WTC11 (cell line): ENCODE measurements around the gene WDR45.

Source experiments
- CREM ChIP-seq: sonication (generic); formaldehyde crosslinking; IDR thresholded peaks from 2 replicates; pipeline ENCODE4 v1.8.1; 2022; ENCODE audit warnings: mild to moderate bottlenecking, missing genetic modification reagents, moderate library complexity
- FOXJ3 ChIP-seq: sonication (generic); formaldehyde crosslinking; IDR thresholded peaks from 2 replicates; pipeline ENCODE4 v1.9.0; 2021; ENCODE audit warnings: missing genetic modification reagents, mild to moderate bottlenecking, borderline replicate concordance
- SP1 ChIP-seq: sonication (generic); formaldehyde crosslinking; conservative IDR thresholded peaks from 2 replicates; pipeline ENCODE4 v1.8.1; 2022; ENCODE audit warnings: missing genetic modification reagents
- TEAD1 ChIP-seq: sonication (generic); formaldehyde crosslinking; IDR thresholded peaks from 2 replicates; pipeline ENCODE4 v1.8.0; 2022; ENCODE audit warnings: mild to moderate bottlenecking, missing genetic modification reagents
- TF ChIP-seq, protein P1 (sequence below): sonication (generic); formaldehyde crosslinking; IDR thresholded peaks from 2 replicates; pipeline ENCODE4 v1.8.0; 2022; ENCODE audit warnings: mild to moderate bottlenecking, missing genetic modification reagents
- TF ChIP-seq, protein P2 (sequence below): sonication (generic); formaldehyde crosslinking; IDR thresholded peaks from 2 replicates; pipeline ENCODE4 v1.8.1; 2022; ENCODE audit warnings: mild to moderate bottlenecking, missing genetic modification reagents, moderate library complexity, borderline replicate concordance
- TF ChIP-seq, protein P3 (sequence below): sonication (generic); formaldehyde crosslinking; IDR thresholded peaks from 2 replicates; pipeline ENCODE4 v1.8.1; 2023; ENCODE audit warnings: mild to moderate bottlenecking, missing genetic modification reagents, moderate library complexity
- TF ChIP-seq, protein P4 (sequence below): fragments of 200-600 bp; IDR thresholded peaks from 2 replicates; pipeline ENCODE4 v1.8.0; 2022; ENCODE audit warnings: antibody characterized with exemption
- TF ChIP-seq, protein P5 (sequence below): sonication (generic); formaldehyde crosslinking; IDR thresholded peaks from 2 replicates; pipeline ENCODE4 v1.8.0; 2022; ENCODE audit warnings: mild to moderate bottlenecking, missing genetic modification reagents

DNA sequence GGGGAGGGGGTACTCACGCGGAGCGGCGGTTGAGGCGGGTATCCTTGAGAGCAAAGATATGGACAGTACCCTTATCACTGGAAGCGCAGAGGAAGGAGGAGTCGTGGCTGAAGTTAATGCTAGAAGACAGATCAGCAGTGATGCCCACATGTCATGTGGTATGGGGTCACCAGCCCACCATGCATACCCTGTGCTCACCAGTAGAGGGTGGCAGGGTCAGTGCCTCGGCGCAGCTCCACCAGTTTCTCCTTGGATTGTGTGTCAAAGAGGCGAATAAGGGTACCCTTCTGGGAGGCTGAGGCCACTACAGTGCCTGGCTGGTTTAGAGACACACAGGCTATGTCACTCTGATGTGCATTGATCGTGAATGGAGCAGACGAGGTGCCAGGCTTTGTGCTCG lies 4.3 kb downstream of the WDR45 start:
- TF ChIP-seq TEAD1 (CRISPR knock-in tag) (no peak), FOXJ3 (no peak), CREM (no peak), SP1 (CRISPR knock-in tag) (no peak)
- TF ChIP-seq, protein P1, sequence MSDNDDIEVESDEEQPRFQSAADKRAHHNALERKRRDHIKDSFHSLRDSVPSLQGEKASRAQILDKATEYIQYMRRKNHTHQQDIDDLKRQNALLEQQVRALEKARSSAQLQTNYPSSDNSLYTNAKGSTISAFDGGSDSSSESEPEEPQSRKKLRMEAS: no peak
- TF ChIP-seq, protein P2, sequence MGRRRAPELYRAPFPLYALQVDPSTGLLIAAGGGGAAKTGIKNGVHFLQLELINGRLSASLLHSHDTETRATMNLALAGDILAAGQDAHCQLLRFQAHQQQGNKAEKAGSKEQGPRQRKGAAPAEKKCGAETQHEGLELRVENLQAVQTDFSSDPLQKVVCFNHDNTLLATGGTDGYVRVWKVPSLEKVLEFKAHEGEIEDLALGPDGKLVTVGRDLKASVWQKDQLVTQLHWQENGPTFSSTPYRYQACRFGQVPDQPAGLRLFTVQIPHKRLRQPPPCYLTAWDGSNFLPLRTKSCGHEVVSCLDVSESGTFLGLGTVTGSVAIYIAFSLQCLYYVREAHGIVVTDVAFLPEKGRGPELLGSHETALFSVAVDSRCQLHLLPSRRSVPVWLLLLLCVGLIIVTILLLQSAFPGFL: no peak
- TF ChIP-seq, protein P3, sequence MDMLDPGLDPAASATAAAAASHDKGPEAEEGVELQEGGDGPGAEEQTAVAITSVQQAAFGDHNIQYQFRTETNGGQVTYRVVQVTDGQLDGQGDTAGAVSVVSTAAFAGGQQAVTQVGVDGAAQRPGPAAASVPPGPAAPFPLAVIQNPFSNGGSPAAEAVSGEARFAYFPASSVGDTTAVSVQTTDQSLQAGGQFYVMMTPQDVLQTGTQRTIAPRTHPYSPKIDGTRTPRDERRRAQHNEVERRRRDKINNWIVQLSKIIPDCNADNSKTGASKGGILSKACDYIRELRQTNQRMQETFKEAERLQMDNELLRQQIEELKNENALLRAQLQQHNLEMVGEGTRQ (CRISPR knock-in tag): no peak
- TF ChIP-seq, protein P4, sequence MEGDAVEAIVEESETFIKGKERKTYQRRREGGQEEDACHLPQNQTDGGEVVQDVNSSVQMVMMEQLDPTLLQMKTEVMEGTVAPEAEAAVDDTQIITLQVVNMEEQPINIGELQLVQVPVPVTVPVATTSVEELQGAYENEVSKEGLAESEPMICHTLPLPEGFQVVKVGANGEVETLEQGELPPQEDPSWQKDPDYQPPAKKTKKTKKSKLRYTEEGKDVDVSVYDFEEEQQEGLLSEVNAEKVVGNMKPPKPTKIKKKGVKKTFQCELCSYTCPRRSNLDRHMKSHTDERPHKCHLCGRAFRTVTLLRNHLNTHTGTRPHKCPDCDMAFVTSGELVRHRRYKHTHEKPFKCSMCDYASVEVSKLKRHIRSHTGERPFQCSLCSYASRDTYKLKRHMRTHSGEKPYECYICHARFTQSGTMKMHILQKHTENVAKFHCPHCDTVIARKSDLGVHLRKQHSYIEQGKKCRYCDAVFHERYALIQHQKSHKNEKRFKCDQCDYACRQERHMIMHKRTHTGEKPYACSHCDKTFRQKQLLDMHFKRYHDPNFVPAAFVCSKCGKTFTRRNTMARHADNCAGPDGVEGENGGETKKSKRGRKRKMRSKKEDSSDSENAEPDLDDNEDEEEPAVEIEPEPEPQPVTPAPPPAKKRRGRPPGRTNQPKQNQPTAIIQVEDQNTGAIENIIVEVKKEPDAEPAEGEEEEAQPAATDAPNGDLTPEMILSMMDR: no peak
- TF ChIP-seq, protein P5, sequence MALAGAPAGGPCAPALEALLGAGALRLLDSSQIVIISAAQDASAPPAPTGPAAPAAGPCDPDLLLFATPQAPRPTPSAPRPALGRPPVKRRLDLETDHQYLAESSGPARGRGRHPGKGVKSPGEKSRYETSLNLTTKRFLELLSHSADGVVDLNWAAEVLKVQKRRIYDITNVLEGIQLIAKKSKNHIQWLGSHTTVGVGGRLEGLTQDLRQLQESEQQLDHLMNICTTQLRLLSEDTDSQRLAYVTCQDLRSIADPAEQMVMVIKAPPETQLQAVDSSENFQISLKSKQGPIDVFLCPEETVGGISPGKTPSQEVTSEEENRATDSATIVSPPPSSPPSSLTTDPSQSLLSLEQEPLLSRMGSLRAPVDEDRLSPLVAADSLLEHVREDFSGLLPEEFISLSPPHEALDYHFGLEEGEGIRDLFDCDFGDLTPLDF (CRISPR knock-in tag): no peak
